PC-9 (cell line): ENCODE results near the gene MKS1. TPM values are rescaled to one million over a fixed set of nuclear protein-coding genes. Genes with fewer than 3 reads are reported as not detected.
A peak's percentile ranks its signal among the peaks of the same experiment; 100 is the strongest.

Experiments used
- BruUV-seq: library from RNA; stranded (reverse); fragments of 400-500 nt; replicated peaks from 2 replicates; lab custom pipeline; 2021; lab: Mats Ljungman, UMichigan
- CTCF ChIA-PET: fragments of 300-600 bp; sonication (Branson Sonifier 250); formaldehyde crosslinking; loops from one replicate; lab custom pipeline; 2022; ENCODE audit warnings: antibody characterized with exemption; lab: Charles Lee
- POLR2A ChIA-PET: fragments of 300-600 bp; sonication (Branson Sonifier 250); formaldehyde crosslinking; loops from one replicate; lab custom pipeline; 2022; ENCODE audit warnings: antibody characterized with exemption; ENCODE audit not compliant: unreplicated experiment; lab: Charles Lee
- DNase-seq, 2 experiments: peaks; one replicate each; pipeline versions ENCODE4 v3.0.0 to v3.0.0-alpha.2; 2015 to 2022; ENCODE audit warnings: mixed read lengths in 1 of 2
- H2AFZ ChIP-seq: fragments of 200-600 bp; sonication (generic); 2 replicates; pipeline ENCODE4 v1.8.1; 2017; ENCODE audit warnings: antibody characterized with exemption
- H3F3A ChIP-seq: fragments of 200-600 bp; sonication (generic); 2 replicates; pipeline ENCODE4 v1.8.1; 2017; ENCODE audit warnings: antibody characterized with exemption, mild to moderate bottlenecking, low read depth; ENCODE audit not compliant: insufficient read depth
- H3K27ac ChIP-seq: fragments of 200-600 bp; sonication (generic); 2 replicates; pipeline ENCODE4 v1.6.1; 2016; ENCODE audit warnings: mixed run types
- H3K27me3 ChIP-seq: fragments of 200-600 bp; sonication (generic); 2 replicates; pipeline ENCODE4 v1.6.1; 2016; ENCODE audit warnings: low read depth, mixed run types; ENCODE audit not compliant: insufficient read depth
- H3K36me3 ChIP-seq: fragments of 200-600 bp; sonication (generic); 2 replicates; pipeline ENCODE4 v1.6.1; 2016; ENCODE audit warnings: low read depth, mixed run types
- H3K4me1 ChIP-seq: fragments of 200-600 bp; sonication (generic); replicated peaks from 2 replicates; pipeline ENCODE4 v1.6.1; 2016; ENCODE audit warnings: mixed run types; ENCODE audit not compliant: insufficient read depth
- H3K4me2 ChIP-seq: fragments of 200-600 bp; sonication (generic); 2 replicates; pipeline ENCODE4 v1.6.1; 2017; ENCODE audit warnings: mixed run types
- H3K4me3 ChIP-seq: fragments of 200-600 bp; sonication (generic); 2 replicates; pipeline ENCODE4 v1.6.1; 2016; ENCODE audit warnings: mixed run types
- H3K79me2 ChIP-seq: fragments of 200-600 bp; sonication (generic); 2 replicates; pipeline ENCODE4 v1.6.1; 2017; ENCODE audit warnings: low read depth, mixed run types
- H3K9me2 ChIP-seq: fragments of 200-600 bp; sonication (generic); 2 replicates; pipeline ENCODE4 v1.8.1; 2017; ENCODE audit warnings: mild to moderate bottlenecking; ENCODE audit not compliant: insufficient read depth
- H3K9me3 ChIP-seq: fragments of 200-600 bp; sonication (generic); 2 replicates; pipeline ENCODE4 v1.8.1; 2016; ENCODE audit warnings: low read depth; ENCODE audit not compliant: insufficient read depth
- H4K20me1 ChIP-seq: fragments of 200-600 bp; sonication (generic); 2 replicates; pipeline ENCODE4 v1.8.1; 2017; ENCODE audit not compliant: insufficient read depth
- EZH2 ChIP-seq: fragments of 200-600 bp; sonication (generic); IDR thresholded peaks from 2 replicates; pipeline ENCODE4 v1.8.0; 2017; ENCODE audit warnings: antibody characterized with exemption, low read depth
- intact Hi-C: fragments of 100-400 bp; cut with micrococcal nuclease; formaldehyde crosslinking; loops from one replicate; pipeline ENCODE4 v1.10.0; 2022; ENCODE audit not compliant: unreplicated experiment
- total RNA-seq: library from RNA; stranded (reverse); gene quantifications from 2 replicates; pipeline ENCODE4 v1.2.3, GENCODE V29; 2021
- TF ChIP-seq, protein P1 (sequence below): fragments of 200-600 bp; sonication (generic); conservative IDR thresholded peaks from 2 replicates; pipeline ENCODE4 v1.6.1; 2017; ENCODE audit warnings: mixed run types, antibody characterized with exemption, mild to moderate bottlenecking, moderate library complexity

MKS1 gene
- total RNA-seq, 1 experiment from 2014 or later: 28.6 TPM

DNA sequence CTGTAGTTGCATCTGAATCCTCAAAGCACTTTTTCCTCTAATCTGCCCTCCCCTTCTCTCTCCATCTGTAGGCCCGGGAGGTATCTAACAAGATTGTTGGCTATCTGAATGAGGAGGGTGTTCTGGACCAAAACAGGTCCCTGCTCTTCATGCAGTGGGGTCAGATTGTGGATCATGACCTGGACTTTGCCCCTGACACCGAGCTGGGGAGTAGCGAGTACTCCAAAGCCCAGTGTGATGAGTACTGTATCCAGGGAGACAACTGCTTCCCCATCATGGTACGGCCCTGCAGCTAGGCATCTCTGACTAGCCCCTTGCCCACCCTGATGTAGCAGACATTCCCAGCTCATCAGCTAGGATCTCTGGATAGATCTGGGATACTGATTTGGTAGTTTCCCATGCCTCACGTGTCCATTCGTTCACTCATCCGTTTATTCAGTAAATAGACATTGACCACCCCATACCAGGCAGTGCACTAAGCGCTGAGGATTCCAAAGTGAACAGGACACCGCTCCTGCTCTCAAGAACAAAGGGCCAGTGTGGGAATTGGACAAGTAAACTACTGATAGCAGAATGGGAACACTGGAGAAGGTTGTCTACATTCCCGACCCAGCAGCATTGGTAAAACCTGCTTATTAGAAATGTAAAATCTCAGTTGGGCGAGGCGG, 31.4 kb upstream of the MKS1 start:
- Histone ChIP-seq H3K4me2 (no peak overlapping the region), H3K9me3 (no peaks in the 10 kb centered on the region), H3K9me2 (no peaks in the 10 kb centered on the region), H3K4me1 (no peaks in the 10 kb centered on the region), H2AFZ (no peak overlapping the region), H3K4me3 (no peak overlapping the region), H3K36me3 (no peaks in the 10 kb centered on the region), H3K27ac (no peak overlapping the region), H3K27me3 (peaks cover 88% of the 10 kb centered on the region), H4K20me1 (no peaks in the 10 kb centered on the region), H3K79me2 (no peaks in the 10 kb centered on the region), H3F3A (no peaks in the 10 kb centered on the region)
- ChIA-PET POLR2A (no interaction called here), CTCF (interaction anchor here (0.6 to 0.7 kb wide), 4 partner anchors 31 to 734 kb away, joined by 3 to 4 read pairs (median 3); no protein-coding TSS in a partner anchor)
- no TSS peak for BruUV-seq
- intact Hi-C loops: loop anchor here (1.0 kb wide), 1 partner anchor 197 kb away; no protein-coding TSS in a partner anchor
- DNase-seq: no peak
- TF ChIP-seq EZH2: no peak
- TF ChIP-seq, protein P1, sequence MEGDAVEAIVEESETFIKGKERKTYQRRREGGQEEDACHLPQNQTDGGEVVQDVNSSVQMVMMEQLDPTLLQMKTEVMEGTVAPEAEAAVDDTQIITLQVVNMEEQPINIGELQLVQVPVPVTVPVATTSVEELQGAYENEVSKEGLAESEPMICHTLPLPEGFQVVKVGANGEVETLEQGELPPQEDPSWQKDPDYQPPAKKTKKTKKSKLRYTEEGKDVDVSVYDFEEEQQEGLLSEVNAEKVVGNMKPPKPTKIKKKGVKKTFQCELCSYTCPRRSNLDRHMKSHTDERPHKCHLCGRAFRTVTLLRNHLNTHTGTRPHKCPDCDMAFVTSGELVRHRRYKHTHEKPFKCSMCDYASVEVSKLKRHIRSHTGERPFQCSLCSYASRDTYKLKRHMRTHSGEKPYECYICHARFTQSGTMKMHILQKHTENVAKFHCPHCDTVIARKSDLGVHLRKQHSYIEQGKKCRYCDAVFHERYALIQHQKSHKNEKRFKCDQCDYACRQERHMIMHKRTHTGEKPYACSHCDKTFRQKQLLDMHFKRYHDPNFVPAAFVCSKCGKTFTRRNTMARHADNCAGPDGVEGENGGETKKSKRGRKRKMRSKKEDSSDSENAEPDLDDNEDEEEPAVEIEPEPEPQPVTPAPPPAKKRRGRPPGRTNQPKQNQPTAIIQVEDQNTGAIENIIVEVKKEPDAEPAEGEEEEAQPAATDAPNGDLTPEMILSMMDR: no peak

DNA sequence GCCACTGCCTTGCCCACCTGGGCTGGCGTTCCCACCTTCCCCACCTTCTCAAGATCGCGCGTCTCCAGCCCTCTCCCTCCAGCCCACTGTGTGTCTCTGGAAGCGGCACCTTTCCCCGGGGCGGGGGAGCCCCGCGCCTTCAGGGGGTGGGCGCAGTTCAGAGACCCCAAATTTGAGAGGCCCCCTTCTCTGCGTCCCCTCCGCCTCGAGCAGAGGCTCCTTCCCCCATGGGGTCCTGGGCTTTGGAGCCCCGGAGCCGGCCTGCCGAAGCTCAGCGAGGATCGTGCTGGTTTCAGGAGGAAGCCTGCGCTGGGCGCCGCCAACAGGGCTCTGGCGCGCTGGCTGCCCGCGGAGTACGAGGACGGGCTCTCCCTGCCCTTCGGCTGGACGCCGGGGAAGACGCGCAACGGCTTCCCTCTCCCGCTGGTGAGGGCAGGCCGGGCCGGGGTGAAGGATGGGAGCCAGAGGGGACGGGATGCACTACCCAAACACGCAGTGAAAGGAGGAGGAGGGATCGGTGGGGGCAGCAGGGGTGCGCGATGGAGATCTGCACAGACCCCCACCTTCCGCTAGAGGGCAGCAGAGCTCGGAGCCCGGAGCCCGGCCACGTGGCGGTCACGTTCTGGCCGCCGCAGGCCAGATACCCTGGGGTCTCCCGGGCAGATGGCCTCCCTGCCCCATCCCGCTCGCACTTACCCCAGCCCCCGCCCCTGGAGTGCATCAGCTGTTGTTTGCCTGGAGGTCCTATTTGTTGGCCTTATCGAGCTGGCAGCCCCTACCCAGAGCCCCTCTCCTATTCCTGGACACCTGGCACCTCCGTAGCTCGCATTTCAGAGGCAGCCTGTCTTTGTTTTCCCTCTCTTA, 30.4 kb upstream of the MKS1 start:
- intact Hi-C loops: no loop called here
- no peak for TF ChIP-seq EZH2
- TF ChIP-seq, protein P1: peak; percentile 85
- no peak overlapping the region for H2AFZ ChIP-seq

DNA sequence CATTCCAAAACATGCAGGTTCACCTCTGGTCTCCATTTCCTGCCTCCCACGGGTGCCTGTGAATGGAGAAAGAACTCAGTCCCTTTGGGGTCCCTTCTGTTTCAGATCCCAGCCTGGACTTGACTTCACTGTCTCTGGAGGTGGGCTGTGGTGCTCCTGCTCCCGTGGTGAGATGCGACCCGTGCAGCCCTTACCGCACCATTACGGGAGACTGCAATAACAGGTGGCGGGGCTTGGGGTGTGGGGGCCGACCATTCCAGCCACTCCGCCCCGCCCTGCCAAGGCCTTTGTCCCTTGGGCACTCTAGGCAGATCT, 29.9 kb upstream of the MKS1 start:
- intact Hi-C loops: no loop called here
- peaks cover 93% of the 10 kb centered on the region for H3K27me3 ChIP-seq
- no peak overlapping the region for H3K4me2 ChIP-seq
- no TSS peak for BruUV-seq
- no peaks in the 10 kb centered on the region for H3K9me2 ChIP-seq
- no peaks in the 10 kb centered on the region for H3F3A ChIP-seq
- POLR2A ChIA-PET: no interaction called here
- H3K4me3 ChIP-seq: no peak overlapping the region
- no peaks in the 10 kb centered on the region for H3K4me1 ChIP-seq
- CTCF ChIA-PET: no interaction called here
- no peaks in the 10 kb centered on the region for H3K9me3 ChIP-seq
- TF ChIP-seq, protein P1: no peak
- H3K79me2 ChIP-seq: no peaks in the 10 kb centered on the region
- DNase-seq: no peak
- no peak overlapping the region for H3K27ac ChIP-seq
- H3K36me3 ChIP-seq: no peaks in the 10 kb centered on the region
- H4K20me1 ChIP-seq: no peaks in the 10 kb centered on the region
- H2AFZ ChIP-seq: no peak overlapping the region

More for the DNA sequence above, 30.4 kb upstream of the MKS1 start:
- H3K79me2 ChIP-seq: no peaks in the 10 kb centered on the region
- H3K9me3 ChIP-seq: no peaks in the 10 kb centered on the region
- H3K36me3 ChIP-seq: no peaks in the 10 kb centered on the region
- no TSS peak for BruUV-seq
- no peak overlapping the region for H3K4me3 ChIP-seq
- H4K20me1 ChIP-seq: no peaks in the 10 kb centered on the region
- H3K27me3 ChIP-seq: peaks cover 91% of the 10 kb centered on the region
- ChIA-PET POLR2A (no interaction called here), CTCF (interaction anchor here (0.6 to 0.7 kb wide), 4 partner anchors 30 to 734 kb away, joined by 3 to 4 read pairs (median 3); no protein-coding TSS in a partner anchor)
- peak overlapping the region; percentile 31 for H3K4me2 ChIP-seq
- H3K9me2 ChIP-seq: no peaks in the 10 kb centered on the region
- peak in 1 of 2 experiments; percentile 57 for DNase-seq
- no peaks in the 10 kb centered on the region for H3K4me1 ChIP-seq
- no peak overlapping the region for H3K27ac ChIP-seq
- H3F3A ChIP-seq: no peaks in the 10 kb centered on the region
